HG03175 (cell line): ENCODE results near the gene STX5.
A peak's percentile ranks its signal among the peaks of the same experiment; 100 is the strongest.
"Not testable (repeated sequence)": the region's sequence is repeated elsewhere in the genome, so short reads cannot be mapped to it uniquely, and the experiment has no call there.

Experiments used
- ATAC-seq: cut with Tn5 transposase; IDR thresholded peaks from one replicate; pipeline ENCODE4 v1.9.1; 2021; ENCODE audit warnings: mild to moderate bottlenecking, moderate library complexity; ENCODE audit not compliant: unreplicated experiment

Gene STX5

GRCh38 chr11:62832336-62833234 is 734 bp upstream of the STX5 start, which contains the start of gene TEX54:
Gene TEX54 (minus strand): TSS chr11:62832841.
- ATAC-seq: peak; percentile 22

DNA sequence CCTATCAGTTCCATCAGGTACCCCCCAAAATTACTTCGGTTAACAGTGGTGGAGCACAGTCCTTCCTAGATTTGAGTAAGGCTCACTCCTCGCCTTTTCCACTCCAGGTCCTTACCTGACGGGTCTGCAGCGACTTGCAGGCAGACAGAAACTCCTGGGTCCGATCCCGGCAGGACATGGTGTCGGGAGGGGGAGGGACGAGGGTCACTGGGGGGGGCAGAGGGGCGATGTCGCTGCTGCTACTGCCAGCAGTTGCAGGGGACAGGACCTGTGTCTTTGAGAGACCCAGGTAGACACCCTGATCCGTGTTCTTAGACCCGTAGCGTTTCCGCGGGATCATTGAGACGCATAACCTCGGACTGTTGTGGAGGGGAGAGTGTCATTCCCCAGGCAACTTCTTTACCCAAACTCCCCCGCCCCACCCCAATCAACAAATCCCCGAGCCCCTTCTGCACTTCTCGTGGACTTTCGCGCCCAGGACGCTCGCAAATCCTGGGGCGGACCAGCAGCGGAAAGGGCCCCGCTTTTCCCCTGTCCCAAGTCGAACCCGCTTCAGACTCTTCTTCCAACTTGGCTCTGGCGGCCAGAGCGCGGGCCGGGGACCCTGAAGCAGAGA is 839 bp downstream of the STX5 start:
- ATAC-seq: no peak

DNA sequence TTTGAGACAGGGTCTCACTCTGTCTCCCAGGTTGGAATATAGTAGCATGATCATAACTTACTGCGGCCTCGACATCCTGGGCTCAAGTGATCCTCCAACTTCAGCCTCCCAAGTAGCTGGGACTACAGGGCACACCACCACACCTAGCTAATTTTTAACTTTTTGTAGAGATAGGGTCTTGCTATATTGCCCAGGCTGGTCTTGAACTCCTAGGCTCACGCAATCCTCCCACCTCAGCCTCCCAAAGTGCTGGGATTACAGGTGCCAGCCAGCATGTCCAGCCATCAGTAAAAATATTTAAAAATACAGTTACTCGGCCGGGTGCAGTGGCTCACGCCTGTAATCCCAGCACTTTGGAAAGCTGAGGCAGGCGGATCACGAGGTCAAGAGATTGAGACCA is 3.7 kb downstream of the STX5 start:
- ATAC-seq: not testable (repeated sequence)

GRCh38 chr11:62823677-62824076 is 8.2 kb downstream of the STX5 start:
- no peak for ATAC-seq

- ATAC-seq: no peak
Measured at GRCh38 chr11:62817129-62817528, 14.7 kb downstream of the STX5 start.

GRCh38 chr11:62816557-62816956 is 15.3 kb downstream of the STX5 start:
- no peak for ATAC-seq

- ATAC-seq: no peak
Measured at GRCh38 chr11:62811659-62812058, 20.2 kb downstream of the STX5 start.

DNA sequence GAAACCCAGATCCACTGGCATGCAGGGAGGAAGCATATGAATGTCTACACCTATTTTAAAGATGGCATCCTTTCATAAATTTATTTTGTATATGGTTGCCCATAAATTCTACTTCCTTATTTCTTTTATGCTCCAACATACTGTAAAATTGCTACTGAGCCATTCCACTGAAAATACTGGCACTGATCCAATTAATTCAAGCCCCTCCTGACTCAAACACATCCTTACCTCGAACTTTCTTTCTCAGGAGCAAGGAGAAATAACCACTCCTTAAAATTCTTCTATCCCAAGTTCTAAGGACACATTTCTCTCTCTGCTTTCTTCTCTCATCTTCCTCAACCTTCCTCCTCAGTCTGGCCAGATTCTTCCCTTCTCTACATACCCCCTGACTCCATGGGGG is 21.1 kb downstream of the STX5 start:
- no peak for ATAC-seq

DNA sequence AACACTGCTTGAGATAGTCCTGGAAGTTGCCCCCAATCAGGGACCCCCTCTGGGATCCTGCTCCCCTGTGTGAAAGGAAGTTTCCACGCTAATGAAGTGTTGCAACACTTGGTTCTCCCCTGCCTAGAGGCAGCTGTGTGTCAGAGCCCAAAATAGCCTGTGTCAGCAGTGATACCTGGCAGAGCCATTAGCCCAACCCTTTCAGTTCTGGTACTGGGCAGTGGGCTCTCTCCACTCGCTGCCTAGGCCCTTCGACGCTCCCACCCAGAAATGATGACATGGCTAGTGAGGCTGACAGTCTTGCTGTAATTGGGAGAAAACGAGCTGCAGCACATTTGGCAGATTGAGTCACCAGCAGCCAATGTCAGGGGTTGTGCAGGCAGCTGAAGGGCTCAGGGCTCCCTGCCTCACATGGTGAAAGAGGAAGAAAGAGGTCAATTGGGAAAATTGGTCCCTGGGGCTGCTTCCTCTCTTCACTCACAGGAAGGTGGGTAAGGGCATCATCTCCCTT is 25.2 kb downstream of the STX5 start:
- no peak for ATAC-seq

- no peak for ATAC-seq
Measured at GRCh38 chr11:62805961-62806441, 25.9 kb downstream of the STX5 start.

DNA sequence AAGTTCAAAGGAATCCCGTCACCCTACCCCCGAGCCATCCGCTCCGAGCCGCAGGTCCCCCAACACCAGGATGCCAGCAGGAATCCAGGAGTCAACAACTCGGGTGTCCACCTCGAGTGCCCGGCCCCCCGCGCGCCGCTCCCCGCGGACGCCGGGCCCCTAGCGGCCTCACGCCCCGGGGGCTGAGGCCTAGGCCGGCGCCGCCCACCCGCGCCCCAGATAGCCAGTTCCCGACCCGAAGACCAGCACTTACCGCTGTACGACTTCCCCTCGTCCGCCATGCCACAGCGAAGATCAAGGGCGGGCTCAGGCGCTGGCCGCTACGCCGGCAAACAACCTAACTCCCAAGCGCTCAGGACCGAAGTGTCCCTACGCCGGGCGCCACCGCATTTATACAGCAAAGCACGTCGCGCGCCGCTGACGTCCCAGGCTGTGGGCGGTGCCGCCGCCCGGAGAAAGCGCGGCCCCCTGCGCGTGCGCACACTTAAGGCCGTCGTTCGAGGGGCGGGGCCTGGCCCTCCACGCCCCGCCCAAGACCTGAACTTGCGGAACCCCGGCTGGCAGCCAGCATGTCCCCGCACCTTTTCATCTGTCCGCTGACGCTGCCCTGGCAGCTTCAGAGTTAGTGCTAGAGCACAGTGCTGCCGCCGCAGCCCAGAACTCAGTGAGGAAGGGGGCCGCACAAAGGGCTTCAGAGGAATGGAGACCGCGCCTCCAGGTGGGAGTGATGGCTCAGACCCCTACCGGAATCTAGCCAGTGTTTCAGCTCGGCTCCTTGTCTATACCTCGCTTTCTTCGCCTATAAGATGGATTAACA is 26.6 kb downstream of the STX5 start, which contains the start of gene NXF1:
Gene NXF1 (minus strand): TSS at position 365 of the 817 bp plus-strand sequence. CDS start 84 bp downstream, at position 281.
- peak; percentile 82 for ATAC-seq

- ATAC-seq: no peak
Measured at GRCh38 chr11:62804310-62805075, 27.4 kb downstream of the STX5 start.

GRCh38 chr11:62801071-62801470 is 30.8 kb downstream of the STX5 start:
- no peak for ATAC-seq

GRCh38 chr11:62799486-62799885 is 32.4 kb downstream of the STX5 start:
- ATAC-seq: no peak

- no peak for ATAC-seq
Measured at GRCh38 chr11:62796281-62796680, 35.6 kb downstream of the STX5 start.

GRCh38 chr11:62794201-62794775 is 37.6 kb downstream of the STX5 start:
- ATAC-seq: no peak

DNA sequence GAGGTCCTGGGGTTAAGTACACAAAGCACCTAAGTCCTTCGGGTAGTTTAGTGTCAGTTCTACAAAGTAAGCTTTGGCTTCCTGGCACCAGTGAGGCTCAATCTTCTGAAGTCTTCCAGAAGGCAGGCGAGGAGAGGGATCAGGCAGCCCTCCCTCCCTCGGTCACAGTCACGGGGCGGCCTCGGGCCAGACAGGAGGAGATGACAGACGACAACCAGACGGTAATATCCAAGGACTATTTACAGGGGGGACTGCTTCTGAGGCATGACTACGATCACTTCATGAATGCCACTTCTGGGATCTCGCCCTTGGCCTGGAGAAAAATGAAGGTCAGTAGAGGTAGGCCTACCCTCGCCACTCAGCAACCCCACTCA is 39.7 kb downstream of the STX5 start:
- ATAC-seq: no peak

DNA sequence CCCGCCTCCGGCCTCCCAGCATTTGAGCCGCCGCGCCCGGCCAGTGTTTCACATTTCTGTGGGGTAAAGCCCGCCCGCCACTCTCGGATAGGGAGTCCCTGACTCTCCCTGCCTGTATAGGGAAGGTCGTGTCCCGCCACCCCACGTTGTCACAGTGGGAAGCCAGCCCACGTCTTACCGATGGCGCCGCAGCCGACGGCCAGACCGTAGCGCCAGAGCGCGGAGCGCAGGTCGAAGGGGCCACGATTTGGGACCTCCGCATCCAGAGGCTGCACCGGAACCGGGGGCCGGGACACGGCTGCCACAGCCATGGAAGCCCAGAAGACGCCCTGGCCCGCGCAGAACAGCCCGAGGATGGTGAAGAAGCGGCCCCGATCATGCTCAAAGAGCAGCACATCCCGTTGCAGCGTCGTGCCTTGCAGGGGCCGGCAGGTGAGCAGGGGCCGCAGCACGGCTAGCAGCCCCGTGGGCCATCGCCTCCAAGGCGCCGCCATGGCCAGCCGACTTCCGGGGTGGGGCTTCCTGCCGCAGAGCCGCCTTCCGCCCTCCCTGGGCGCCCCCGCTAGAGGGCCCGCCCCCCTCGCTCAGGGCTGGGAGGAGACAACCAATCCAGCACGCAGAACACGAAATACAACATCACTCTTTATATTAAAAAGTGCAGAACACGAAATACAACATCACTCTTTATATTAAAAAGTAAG is 40.2 kb downstream of the STX5 start, which contains the start of gene TMEM223:
Gene TMEM223 (minus strand): TSS at position 506 of the 701 bp plus-strand sequence. CDS start 12 bp downstream, at position 494.
- peak; percentile 74 for ATAC-seq

DNA sequence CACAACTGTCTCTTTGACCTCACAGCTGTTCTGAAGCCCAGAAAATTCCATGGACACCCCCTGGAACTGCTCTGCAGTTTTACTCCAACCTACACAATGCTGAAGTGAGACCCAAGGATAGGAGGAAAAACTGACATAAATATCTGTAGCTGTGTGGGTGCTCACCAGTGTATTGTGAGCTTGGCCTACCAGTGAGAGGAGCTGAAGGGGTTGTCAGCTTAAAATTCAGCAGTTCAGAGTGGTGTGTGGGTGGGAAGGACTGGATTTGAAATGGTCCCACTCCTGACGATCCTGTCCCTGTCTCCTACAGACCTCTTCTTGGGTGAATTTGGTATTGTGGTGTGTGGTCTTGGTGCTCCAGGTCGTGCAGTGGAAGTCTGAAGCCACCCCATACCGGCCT is 42.3 kb downstream of the STX5 start:
- no peak for ATAC-seq
